Fibroblast of lung (primary cell): ENCODE data around the gene LPP. TPM values are rescaled to one million over a fixed set of nuclear protein-coding genes. Genes with fewer than 3 reads are reported as not detected.

ENCODE experiments used
- DNase-seq, 2 donors: peaks; one replicate each; pipeline versions ENCODE4 v3.0.0 to v3.0.0-alpha.2; 2010; ENCODE audit warnings: low read depth in 2 of 2
- H2AFZ ChIP-seq: 2 replicates; pipeline ENCODE4 v1.5.1; 2012; ENCODE audit warnings: low read length, control low read depth, inconsistent platforms
- H3K27ac ChIP-seq: 2 replicates; pipeline ENCODE4 v1.5.1; 2011; ENCODE audit warnings: low read length, control low read depth; ENCODE audit not compliant: insufficient read depth
- H3K27me3 ChIP-seq: 2 replicates; pipeline ENCODE4 v1.5.1; 2011; ENCODE audit warnings: mild to moderate bottlenecking, low read length; ENCODE audit not compliant: control insufficient read depth, insufficient read depth
- H3K36me3 ChIP-seq: 2 replicates; pipeline ENCODE4 v1.5.1; 2011; ENCODE audit warnings: low read length; ENCODE audit not compliant: control insufficient read depth, insufficient read depth
- H3K4me1 ChIP-seq: 2 replicates; pipeline ENCODE4 v1.5.1; 2011; ENCODE audit warnings: low read length; ENCODE audit not compliant: control insufficient read depth, insufficient read depth; ENCODE audit errors: extremely low read depth
- H3K4me2 ChIP-seq: 2 replicates; pipeline ENCODE4 v1.5.1; 2011; ENCODE audit warnings: low read length, control low read depth; ENCODE audit not compliant: insufficient read depth; ENCODE audit errors: extremely low read depth
- H3K4me3 ChIP-seq, 4 experiments: fragments of 200-600 bp in 1 of 4; sonication (generic) in 1 of 4; replicated peaks in 1 of 4; 2 replicates each; pipeline ENCODE4 v1.5.1; 2011 to 2016; ENCODE audit warnings: low read length in 4 of 4, low read depth in 3 of 4, mild to moderate bottlenecking in 3 of 4, control low read depth in 2 of 4, inconsistent platforms in 1 of 4, mixed read lengths in 1 of 4; ENCODE audit not compliant: insufficient read depth in 1 of 4; ENCODE audit errors: control extremely low read depth in 1 of 4
- H3K79me2 ChIP-seq: 2 replicates; pipeline ENCODE4 v1.5.1; 2012; ENCODE audit warnings: mild to moderate bottlenecking, low read length, inconsistent platforms; ENCODE audit not compliant: control insufficient read depth, insufficient read depth
- H3K9ac ChIP-seq: 2 replicates; pipeline ENCODE4 v1.5.1; 2011; ENCODE audit warnings: mild to moderate bottlenecking, low read length, control low read depth; ENCODE audit not compliant: insufficient read depth
- H3K9me3 ChIP-seq: 2 replicates; pipeline ENCODE4 v1.5.1; 2012; ENCODE audit warnings: low read depth, low read length; ENCODE audit not compliant: control insufficient read depth, insufficient read depth
- H4K20me1 ChIP-seq: 2 replicates; pipeline ENCODE4 v1.5.1; 2011; ENCODE audit warnings: low read length; ENCODE audit not compliant: control insufficient read depth, insufficient read depth; ENCODE audit errors: extremely low read depth
- CTCF ChIP-seq, 2 donors: IDR thresholded peaks in 1 of 2; conservative IDR thresholded peaks in 1 of 2; 1 replicate in 1 of 2; 2 replicates in 1 of 2; pipeline ENCODE4 v1.5.1; 2011 to 2012; ENCODE audit warnings: low read length in 2 of 2, control low read depth in 1 of 2, inconsistent platforms in 1 of 2, low read depth in 1 of 2, mild to moderate bottlenecking in 1 of 2
- EZH2 ChIP-seq: IDR thresholded peaks from 2 replicates; pipeline ENCODE4 v1.5.1; 2012; ENCODE audit warnings: low read length, control low read depth, mild to moderate bottlenecking; ENCODE audit errors: missing control alignments
- polyA plus RNA-seq, 2 donors: library from polyadenylated mRNA; depleted of rRNA in 1 of 2; stranded (reverse) in 1 of 2; unstranded in 1 of 2; fragments of >200 nt; gene quantifications; 2 replicates each; pipeline ENCODE4 v1.2.1, GENCODE V29; 2011 to 2012; ENCODE audit warnings: missing spikeins in 1 of 2
- total RNA-seq: library from RNA; depleted of rRNA; stranded (reverse); fragments of >200 nt; gene quantifications from 2 replicates; pipeline ENCODE4 v1.2.1, GENCODE V29; 2014

LPP gene
- total and polyA plus RNA-seq, 2 donors (not counting 1 experiment from before 2014, with no cell fraction given) = 69.0 to 124 TPM

GRCh38 chr3:188523291-188523690 is 369.3 kb downstream of the LPP start:
- Histone ChIP-seq H3K9ac (no peak overlapping the region), H3K4me1 (no peaks in the 10 kb centered on the region), H3K27ac (no peak overlapping the region), H3K4me3 (no peak overlapping the region), H3K36me3 (no peaks in the 10 kb centered on the region), H2AFZ (no peak overlapping the region), H3K9me3 (no peaks in the 10 kb centered on the region), H3K27me3 (no peaks in the 10 kb centered on the region), H3K4me2 (no peak overlapping the region), H4K20me1 (no peaks in the 10 kb centered on the region), H3K79me2 (peaks cover 2% of the 10 kb centered on the region)
- TF ChIP-seq EZH2 (no peak), CTCF (conservative IDR thresholded peaks at IDR 0.05 in 1 of 2, IDR thresholded peaks at IDR 0.05 in 1 of 2; ENCODE audit: low read depth in 1 of 2, low read length in 2 of 2) (no peak)
- DNase-seq = no peak

DNA sequence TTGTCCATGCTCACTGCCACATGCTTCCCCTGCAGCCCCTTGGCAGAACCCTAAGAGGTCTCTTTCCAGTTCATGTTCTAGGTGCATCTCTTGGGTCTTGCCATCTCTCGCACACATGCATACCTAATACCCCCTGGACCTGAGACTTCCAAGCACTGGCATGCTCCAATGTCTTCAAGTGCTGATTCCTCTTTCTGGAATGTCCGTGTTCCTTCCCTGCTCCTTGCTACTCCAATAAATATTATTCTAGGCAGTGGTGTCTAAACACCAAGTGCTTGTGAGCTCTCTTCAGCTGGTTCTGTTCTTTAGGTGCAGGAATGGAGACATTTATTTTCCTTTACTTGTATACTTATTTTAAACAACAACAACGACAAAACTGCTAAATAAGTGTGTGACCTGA is 370.1 kb downstream of the LPP start:
- no peak overlapping the region for H2AFZ ChIP-seq
- H3K27ac ChIP-seq = no peak overlapping the region
- H3K9ac ChIP-seq = no peak overlapping the region
- H3K4me2 ChIP-seq = no peak overlapping the region
- H3K36me3 ChIP-seq = no peaks in the 10 kb centered on the region
- no peaks in the 10 kb centered on the region for H4K20me1 ChIP-seq
- TF ChIP-seq CTCF (conservative IDR thresholded peaks at IDR 0.05 in 1 of 2, IDR thresholded peaks at IDR 0.05 in 1 of 2; ENCODE audit: low read depth in 1 of 2, low read length in 2 of 2) (no peak), EZH2 (no peak)
- no peaks in the 10 kb centered on the region for H3K9me3 ChIP-seq
- peak in 1 of 2 donors; percentile 60 for DNase-seq
- H3K4me3 ChIP-seq = no peak overlapping the region
- H3K4me1 ChIP-seq = no peaks in the 10 kb centered on the region
- H3K79me2 ChIP-seq = peaks cover under 1% of the 10 kb centered on the region
- no peaks in the 10 kb centered on the region for H3K27me3 ChIP-seq

DNA sequence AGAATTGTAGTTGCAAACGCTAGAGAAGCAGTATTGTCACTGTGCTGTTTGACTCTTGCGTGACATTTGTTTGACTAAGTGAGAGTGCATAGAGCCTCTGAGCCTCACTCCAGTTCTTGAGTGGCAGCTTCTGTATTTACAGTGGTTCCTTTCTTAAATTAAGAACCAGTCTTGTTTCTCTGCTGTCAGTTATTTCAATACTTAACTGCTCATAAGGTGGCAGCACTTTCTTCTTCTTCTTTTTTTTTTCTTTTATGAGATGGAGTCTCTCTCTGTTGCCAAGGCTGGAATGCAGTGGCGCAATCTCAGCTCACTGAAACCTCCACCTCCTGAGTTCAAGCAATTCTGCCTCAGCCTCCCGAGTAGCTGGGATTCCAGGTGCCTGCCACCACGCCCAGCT is 372.1 kb downstream of the LPP start:
- no peaks in the 10 kb centered on the region for H3K27me3 ChIP-seq
- H3K9me3 ChIP-seq = no peaks in the 10 kb centered on the region
- H2AFZ ChIP-seq = no peak overlapping the region
- no peaks in the 10 kb centered on the region for H3K4me1 ChIP-seq
- no peak overlapping the region for H3K4me2 ChIP-seq
- H4K20me1 ChIP-seq = no peaks in the 10 kb centered on the region
- H3K79me2 ChIP-seq = no peaks in the 10 kb centered on the region
- H3K4me3 ChIP-seq = no peak overlapping the region
- no peak overlapping the region for H3K27ac ChIP-seq
- H3K9ac ChIP-seq = no peak overlapping the region
- DNase-seq = peak in 1 of 2 donors; percentile 39
- TF ChIP-seq EZH2 (no peak), CTCF (conservative IDR thresholded peaks at IDR 0.05 in 1 of 2, IDR thresholded peaks at IDR 0.05 in 1 of 2; ENCODE audit: low read depth in 1 of 2, low read length in 2 of 2) (no peak)
- no peaks in the 10 kb centered on the region for H3K36me3 ChIP-seq
